GM10266 (cell line): Measurements from ENCODE around the gene SOAT1.
"Not testable (repeated sequence)": the region's sequence is repeated elsewhere in the genome, so short reads cannot be mapped to it uniquely, and the experiment has no call there.

ENCODE experiments used
- DNase-seq: peaks from one replicate; pipeline ENCODE4 v3.0.0; 2012; ENCODE audit errors: extremely low spot score
- CTCF ChIP-seq: IDR thresholded peaks from 2 replicates; pipeline ENCODE4 v1.5.1; 2012; ENCODE audit warnings: mild to moderate bottlenecking, low read depth; ENCODE audit not compliant: control insufficient read depth, insufficient read depth; ENCODE audit errors: missing control alignments

The SOAT1 gene

GRCh38 chr1:179293340-179294327 is at the start of gene SOAT1:
Gene SOAT1, plus strand, starts transcription at chr1:179293797. Its CDS starts 8,888 bp downstream, at chr1:179302685.
- peak; percentile 90 for DNase-seq
- TF ChIP-seq CTCF, result peak; percentile 29

DNA sequence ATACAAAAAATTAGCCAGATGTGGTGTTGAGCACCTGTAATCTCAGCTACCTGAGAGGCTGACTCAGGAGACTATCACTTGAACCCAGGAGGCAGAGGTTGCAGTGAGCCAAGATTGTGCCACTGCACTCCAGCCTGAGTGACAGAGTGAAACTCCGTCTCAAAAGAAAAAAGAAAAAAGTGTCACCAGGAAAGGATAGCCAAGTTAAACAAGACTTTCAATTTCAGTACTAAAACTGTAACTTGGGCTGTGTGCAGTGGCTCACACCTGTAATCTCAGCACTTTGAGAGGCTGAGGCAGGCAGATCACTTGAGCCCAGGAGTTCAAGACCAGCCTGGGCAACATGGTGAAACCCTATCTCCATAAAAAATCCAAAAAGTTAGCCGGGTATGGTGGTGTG is 48.2 kb upstream of the SOAT1 start:
- DNase-seq, result not testable (repeated sequence)

DNA sequence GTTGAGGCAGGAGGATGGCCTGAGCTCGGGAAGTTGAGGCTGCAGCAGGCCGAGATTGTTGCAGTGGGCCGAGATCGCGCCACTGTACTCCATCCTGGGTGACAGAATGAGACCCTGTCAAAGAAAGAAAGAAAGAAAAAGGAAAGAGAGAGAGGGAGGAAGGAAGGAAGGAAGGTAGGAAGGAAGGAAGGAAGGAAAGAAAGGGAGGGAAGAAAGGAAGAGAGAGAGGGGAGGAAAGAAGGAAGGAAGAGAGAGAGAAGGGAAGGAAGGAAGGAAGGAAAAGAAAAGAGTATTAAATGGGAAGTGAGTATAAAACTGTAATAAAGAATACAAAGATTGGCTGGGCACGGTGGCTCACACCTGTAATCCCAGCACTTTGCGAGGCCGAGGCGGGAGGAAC is 45.7 kb upstream of the SOAT1 start:
- no peak for TF ChIP-seq CTCF
- no peak for DNase-seq

DNA sequence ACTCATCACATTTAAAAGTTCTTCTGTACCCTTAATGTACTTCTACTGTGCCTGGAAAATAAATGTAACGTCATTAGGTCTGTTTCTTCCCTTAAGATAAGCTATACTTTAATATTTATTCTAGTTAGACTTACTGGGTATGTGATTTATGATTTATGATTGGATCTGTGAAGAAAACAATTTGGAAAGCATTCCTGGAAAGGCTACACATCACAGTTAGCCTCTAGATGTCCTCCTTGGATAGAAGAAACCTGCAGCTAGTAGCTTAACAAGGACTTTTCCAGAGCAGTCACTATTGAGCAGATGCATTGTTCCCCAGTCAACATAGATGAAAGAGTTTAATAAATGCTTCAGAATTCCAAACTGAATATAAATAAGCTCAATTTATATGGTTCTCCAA is 41.9 kb upstream of the SOAT1 start:
- no peak for DNase-seq

GRCh38 chr1:179252606-179253005 is 41.0 kb upstream of the SOAT1 start:
- no peak for TF ChIP-seq CTCF
- DNase-seq, result no peak

More for the DNA sequence above, 41.9 kb upstream of the SOAT1 start:
- TF ChIP-seq CTCF, result no peak

DNA sequence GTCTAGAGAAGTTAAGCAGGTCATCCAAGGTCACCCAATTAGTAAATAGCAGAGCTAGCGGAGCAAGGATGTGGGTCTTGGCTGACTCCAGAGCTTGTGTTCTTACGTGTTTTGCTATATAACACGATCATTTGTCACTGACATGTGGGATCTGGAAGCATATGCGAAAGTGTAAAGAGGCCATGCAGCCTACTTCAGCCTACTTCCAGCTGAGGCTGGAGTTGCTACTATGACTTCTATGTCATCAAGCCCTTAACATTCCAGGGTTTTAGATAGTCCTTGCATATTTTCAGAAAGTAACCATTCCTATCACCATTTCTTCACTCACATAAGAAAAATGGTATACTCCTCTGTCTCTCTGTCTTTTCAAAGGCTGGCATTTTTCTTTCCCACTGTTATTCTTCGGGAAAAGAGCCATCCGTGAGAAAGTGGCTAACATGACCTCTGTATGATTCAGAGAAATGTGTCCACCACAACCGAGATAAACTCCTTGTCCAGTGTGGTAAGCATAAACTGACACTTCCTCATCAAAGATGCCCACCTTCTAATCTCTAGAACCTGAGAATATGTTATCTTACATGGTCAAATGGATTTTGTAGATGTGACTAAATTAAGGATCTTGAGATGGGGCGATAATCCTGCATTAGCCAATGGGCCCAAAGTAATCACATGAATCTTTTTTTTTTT is 40.2 kb upstream of the SOAT1 start:
- TF ChIP-seq CTCF, result no peak
- no peak for DNase-seq

- TF ChIP-seq CTCF, result no peak
- no peak for DNase-seq
Observed at GRCh38 chr1:179262183-179262582, 31.4 kb upstream of the SOAT1 start.
